ENCODE measurements around the gene UGT1A9. TPM values are rescaled to one million over a fixed set of nuclear protein-coding genes. Genes with fewer than 3 reads are reported as not detected.
"Not testable (repeated sequence)": the region's sequence is repeated elsewhere in the genome, so short reads cannot be mapped to it uniquely, and the experiment has no call there.

The UGT1A9 gene
- total RNA-seq, 4 donors from 2014 or later, result not detected

GRCh38 chr2:233643128-233643527 is 28.6 kb upstream of the UGT1A9 start:
- TF ChIP-seq POLR2A (IDR thresholded peaks at IDR 0.05), result no peak
- TF ChIP-seq CTCF (IDR thresholded peaks at IDR 0.05), result no peak
- Histone ChIP-seq H3K4me1 (no peaks in the 10 kb centered on the region), H3K36me3 (no peaks in the 10 kb centered on the region), H3K9me3 (no peaks in the 10 kb centered on the region), H3K27ac (no peak overlapping the region), H3K4me3 (no peak overlapping the region), H3K27me3 (no peaks in the 10 kb centered on the region)
- intact Hi-C loops (cut with DNase I; ENCODE audit: low total_unique reads), result no loop called here
- no peak for DNase-seq

- H3K27ac ChIP-seq; H3K36me3 ChIP-seq; H3K4me3 ChIP-seq; H3K27me3 ChIP-seq; DNase-seq; H3K9me3 ChIP-seq; intact Hi-C loops (cut with DNase I; ENCODE audit: low total_unique reads); H3K4me1 ChIP-seq: not testable (repeated sequence)
Observed at GRCh38 chr2:233646033-233646432, 25.7 kb upstream of the UGT1A9 start.

- H3K27me3 ChIP-seq, result no peaks in the 10 kb centered on the region
- DNase-seq, result no peak
- intact Hi-C loops (cut with DNase I; ENCODE audit: low total_unique reads), result no loop called here
Observed at GRCh38 chr2:233650981-233651380, 20.7 kb upstream of the UGT1A9 start.

GRCh38 chr2:233651430-233651829 is 20.3 kb upstream of the UGT1A9 start:
- H3K4me1 ChIP-seq, result no peaks in the 10 kb centered on the region
- no peaks in the 10 kb centered on the region for H3K9me3 ChIP-seq
- intact Hi-C loops (cut with DNase I; ENCODE audit: low total_unique reads), result no loop called here
- H3K27me3 ChIP-seq, result no peaks in the 10 kb centered on the region
- H3K4me3 ChIP-seq, result no peak overlapping the region
- TF ChIP-seq POLR2A (IDR thresholded peaks at IDR 0.05), result no peak
- TF ChIP-seq CTCF (IDR thresholded peaks at IDR 0.05), result no peak
- DNase-seq, result no peak
- H3K27ac ChIP-seq, result no peak overlapping the region
- no peaks in the 10 kb centered on the region for H3K36me3 ChIP-seq

More at GRCh38 chr2:233650981-233651380, 20.7 kb upstream of the UGT1A9 start:
- H3K27ac ChIP-seq, result no peak overlapping the region
- no peaks in the 10 kb centered on the region for H3K9me3 ChIP-seq
- H3K36me3 ChIP-seq, result no peaks in the 10 kb centered on the region
- H3K4me1 ChIP-seq, result no peaks in the 10 kb centered on the region
- TF ChIP-seq CTCF (IDR thresholded peaks at IDR 0.05) (no peak), POLR2A (IDR thresholded peaks at IDR 0.05) (no peak)
- no peak overlapping the region for H3K4me3 ChIP-seq

- TF ChIP-seq CTCF (IDR thresholded peaks at IDR 0.05) (no peak), POLR2A (IDR thresholded peaks at IDR 0.05) (no peak)
Observed at GRCh38 chr2:233654501-233654900, 17.2 kb upstream of the UGT1A9 start.

GRCh38 chr2:233655043-233655442 is 16.7 kb upstream of the UGT1A9 start:
- no peaks in the 10 kb centered on the region for H3K27me3 ChIP-seq
- H3K4me3 ChIP-seq, result no peak overlapping the region
- H3K27ac ChIP-seq, result no peak overlapping the region
- TF ChIP-seq CTCF (IDR thresholded peaks at IDR 0.05) (no peak), POLR2A (IDR thresholded peaks at IDR 0.05) (no peak)
- intact Hi-C loops (cut with DNase I; ENCODE audit: low total_unique reads), result no loop called here
- DNase-seq, result no peak
- no peaks in the 10 kb centered on the region for H3K9me3 ChIP-seq
- no peaks in the 10 kb centered on the region for H3K36me3 ChIP-seq
- H3K4me1 ChIP-seq, result no peaks in the 10 kb centered on the region

More at GRCh38 chr2:233654501-233654900, 17.2 kb upstream of the UGT1A9 start:
- Histone ChIP-seq H3K36me3 (no peaks in the 10 kb centered on the region), H3K27ac (no peak overlapping the region), H3K4me1 (no peaks in the 10 kb centered on the region), H3K9me3 (no peaks in the 10 kb centered on the region), H3K27me3 (no peaks in the 10 kb centered on the region), H3K4me3 (no peak overlapping the region)
- DNase-seq, result no peak
- intact Hi-C loops (cut with DNase I; ENCODE audit: low total_unique reads), result no loop called here

- H3K27me3 ChIP-seq; H3K4me3 ChIP-seq; intact Hi-C loops (cut with DNase I; ENCODE audit: low total_unique reads); H3K9me3 ChIP-seq; H3K4me1 ChIP-seq; H3K27ac ChIP-seq; H3K36me3 ChIP-seq; DNase-seq: not testable (repeated sequence)
Observed at GRCh38 chr2:233655943-233656342, 15.8 kb upstream of the UGT1A9 start.
